Glomerular endothelial cell (primary cell): ENCODE measurements around the gene SOCS1. TPM values are rescaled to one million over a fixed set of nuclear protein-coding genes. Genes with fewer than 3 reads are reported as not detected.

ENCODE experiments used
- DNase-seq: peaks from one replicate; pipeline ENCODE4 v3.0.0-alpha.2; 2011; ENCODE audit warnings: low read depth, low spot score; ENCODE audit errors: extremely low read depth
- total RNA-seq: library from RNA; depleted of rRNA; stranded (reverse); fragments of >200 nt; gene quantifications from 2 replicates; pipeline ENCODE4 v1.2.3, GENCODE V29; 2015

The SOCS1 gene
- total RNA-seq, 1 donor from 2014 or later = 11.3 TPM

DNA sequence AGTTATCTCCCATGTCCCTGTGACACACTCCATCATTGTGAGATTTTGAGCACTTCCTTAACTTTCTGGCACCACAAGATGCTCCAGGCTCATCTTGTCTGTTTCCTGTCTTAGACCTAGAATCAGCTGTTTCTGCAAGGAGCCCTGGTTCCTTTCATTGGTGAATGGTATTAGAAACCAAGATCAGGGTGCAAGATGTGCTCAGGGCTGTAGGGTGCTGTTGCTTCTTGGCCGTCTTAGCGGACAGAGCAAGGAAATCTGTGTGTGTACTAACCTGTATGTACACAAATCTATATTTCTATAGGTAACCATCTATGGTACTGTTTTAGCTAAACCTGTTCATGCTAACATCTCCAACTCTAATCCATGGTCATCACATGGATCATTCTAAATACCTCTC, 33.2 kb upstream of the SOCS1 start:
- no peak for DNase-seq

DNA sequence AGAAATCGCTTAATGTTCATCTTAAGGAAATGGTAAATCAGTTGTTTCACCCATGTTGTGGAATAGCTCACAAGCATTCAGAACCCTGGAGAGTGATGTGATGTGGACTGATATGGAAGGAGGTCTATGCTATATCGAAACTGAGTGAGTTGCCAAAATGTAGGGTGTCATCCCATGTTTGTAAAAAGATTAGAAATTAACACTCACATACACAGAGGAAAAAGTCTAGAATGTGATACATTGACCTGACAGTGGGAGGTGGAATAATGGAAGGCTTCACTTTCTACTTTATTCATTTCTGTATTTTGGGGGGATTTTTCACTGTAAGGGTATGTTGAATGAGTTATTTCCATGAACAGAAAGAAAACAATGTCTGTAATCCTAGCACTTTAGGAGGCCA, 29.8 kb upstream of the SOCS1 start:
- no peak for DNase-seq

DNA sequence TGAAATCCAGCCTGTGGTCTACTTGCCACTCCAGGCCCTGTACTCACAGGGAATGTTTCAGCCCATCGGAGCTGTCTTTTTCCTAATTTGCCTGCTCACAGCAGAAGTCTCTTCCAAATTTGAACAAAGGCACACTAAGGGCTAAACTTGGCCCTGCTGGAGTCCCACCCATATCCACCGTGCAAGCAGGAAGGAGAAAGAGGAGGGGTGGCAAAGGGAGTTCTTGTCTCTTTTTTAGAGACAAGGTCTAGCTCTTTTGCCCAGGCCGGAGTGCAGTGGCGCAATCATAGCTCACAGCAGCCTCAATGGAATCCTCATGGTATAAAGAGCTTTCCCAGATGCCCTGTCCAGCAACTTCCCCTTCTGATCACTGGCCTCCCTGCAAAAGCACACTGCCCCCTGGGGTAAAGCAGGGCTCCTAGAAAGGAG, 27.8 kb upstream of the SOCS1 start:
- DNase-seq = no peak

DNA sequence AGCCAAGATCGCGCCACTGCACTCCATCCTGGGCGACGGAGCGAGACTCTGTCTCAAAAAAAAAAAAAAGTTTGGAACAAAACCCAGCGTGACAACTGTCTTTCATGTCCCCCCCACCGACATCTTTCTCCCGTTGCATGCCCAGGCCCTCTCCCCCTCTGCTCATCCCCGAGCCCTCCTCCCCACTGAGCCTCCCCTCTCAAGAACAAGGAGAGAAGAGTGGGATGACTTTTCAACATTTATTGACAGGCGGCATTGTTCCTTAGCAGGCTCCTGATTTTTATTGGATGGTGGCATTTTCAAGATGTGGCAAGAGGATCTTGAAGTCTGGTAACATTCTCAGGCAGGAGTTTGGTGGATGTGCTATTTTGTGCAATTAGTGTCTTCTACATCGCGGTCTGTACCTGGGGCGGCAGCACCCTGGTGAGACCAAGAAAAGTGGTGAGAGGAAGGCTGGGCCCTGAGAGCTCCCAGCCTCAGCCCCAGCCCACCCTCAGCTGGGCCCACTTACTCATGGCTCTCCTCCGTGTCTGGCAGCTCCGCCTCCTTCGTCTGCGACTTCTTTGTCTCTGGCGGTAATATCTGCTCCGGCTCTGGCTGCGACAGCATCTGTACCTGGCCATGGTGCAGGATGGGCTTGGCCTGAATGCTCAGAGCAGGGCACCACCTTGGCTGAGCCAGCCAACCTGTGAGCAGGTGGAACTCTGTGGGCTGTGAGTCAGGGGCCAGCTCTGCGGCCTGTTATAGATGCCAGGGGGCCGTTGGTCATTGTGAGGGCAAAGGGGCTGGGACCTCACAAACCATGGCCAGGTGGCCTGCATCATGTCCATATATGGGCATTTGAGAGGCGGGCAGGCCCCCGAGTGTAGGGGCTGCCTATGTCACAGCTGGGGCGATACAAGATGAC, 24.9 kb upstream of the SOCS1 start, which contains the start of gene PRM1:
TSS of gene PRM1 (minus strand) at position 715 of the 907 bp plus-strand sequence. CDS start at position 623, 92 bp downstream.
- DNase-seq = no peak

DNA sequence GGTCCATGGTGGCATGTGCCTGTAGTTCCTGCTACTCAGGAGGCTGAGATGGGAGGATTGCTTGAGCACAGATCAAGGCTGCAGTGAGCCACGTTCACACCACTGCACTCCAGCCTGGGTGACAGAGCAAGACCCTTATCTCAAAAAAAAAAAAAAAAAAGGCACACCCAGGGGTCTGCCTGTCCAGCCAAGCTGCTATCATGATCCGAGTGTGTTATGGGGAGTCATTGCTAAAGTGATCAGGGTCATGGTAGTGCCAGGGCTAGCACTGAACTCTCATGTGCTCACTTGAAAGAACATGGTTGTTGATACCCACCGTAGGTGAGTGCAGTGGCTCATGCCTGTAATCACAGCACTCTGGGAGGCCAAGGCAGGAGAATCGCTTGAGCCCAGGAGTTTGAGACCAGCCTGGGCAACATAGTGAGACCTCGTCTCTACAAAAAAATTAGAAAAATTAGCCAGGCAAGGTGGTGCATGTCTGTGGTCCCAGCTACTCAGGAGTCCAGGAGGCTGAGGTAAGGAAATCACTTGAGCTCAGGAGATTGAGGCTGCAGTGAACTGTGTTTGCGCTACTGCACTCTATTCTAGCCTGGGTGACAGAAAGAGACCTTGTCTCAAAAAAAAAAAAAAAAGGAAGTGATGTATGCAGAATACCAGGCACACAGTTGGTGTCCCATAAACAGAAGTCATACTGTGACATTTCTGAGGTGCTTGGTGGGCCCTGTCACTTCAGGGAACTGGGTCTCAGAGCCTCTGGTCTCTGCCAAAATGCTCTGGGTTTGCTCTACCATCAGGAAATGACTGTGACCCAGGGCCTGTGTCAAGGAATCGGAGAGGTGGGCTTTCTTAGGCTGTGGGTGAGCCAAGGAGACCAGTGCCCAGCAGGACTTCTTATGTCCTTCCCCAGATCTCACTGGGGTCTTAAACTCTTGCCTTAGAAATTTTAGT, 23.0 kb upstream of the SOCS1 start:
- no peak for DNase-seq

DNA sequence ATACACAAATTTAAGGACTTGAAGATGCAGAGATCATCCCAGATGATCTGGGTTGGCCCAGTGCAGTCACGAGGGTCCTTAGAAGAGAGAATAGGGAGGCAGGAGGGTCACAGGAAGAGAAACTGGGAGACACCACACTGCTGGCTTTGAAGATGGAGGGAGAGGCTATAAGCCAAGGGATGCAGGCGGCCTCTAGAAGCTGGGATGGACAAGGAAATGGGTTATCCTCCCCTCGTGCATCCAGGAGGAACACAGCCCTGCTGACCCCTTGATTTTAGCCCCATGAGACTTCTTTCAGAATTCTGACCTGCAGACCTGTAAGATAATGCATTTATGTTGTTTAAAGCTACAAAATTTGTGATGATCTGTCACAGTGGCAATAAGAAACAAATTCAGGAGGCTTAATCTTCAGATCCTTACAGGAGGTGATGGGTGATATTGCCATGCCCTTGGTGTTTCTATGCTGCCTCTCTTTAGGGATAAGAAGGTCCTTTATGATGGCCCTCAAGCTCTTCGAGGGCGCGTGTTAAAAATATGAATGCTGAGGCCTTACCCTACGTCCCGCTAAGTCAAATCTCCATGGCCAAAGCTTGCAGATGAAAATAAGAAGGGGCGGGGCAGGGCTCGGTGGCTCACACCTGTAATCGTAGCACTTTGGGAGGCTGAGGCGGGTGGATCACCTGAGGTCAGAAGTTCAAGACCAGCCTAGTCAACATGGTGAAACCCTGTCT, 21.8 kb upstream of the SOCS1 start:
- DNase-seq = no peak

DNA sequence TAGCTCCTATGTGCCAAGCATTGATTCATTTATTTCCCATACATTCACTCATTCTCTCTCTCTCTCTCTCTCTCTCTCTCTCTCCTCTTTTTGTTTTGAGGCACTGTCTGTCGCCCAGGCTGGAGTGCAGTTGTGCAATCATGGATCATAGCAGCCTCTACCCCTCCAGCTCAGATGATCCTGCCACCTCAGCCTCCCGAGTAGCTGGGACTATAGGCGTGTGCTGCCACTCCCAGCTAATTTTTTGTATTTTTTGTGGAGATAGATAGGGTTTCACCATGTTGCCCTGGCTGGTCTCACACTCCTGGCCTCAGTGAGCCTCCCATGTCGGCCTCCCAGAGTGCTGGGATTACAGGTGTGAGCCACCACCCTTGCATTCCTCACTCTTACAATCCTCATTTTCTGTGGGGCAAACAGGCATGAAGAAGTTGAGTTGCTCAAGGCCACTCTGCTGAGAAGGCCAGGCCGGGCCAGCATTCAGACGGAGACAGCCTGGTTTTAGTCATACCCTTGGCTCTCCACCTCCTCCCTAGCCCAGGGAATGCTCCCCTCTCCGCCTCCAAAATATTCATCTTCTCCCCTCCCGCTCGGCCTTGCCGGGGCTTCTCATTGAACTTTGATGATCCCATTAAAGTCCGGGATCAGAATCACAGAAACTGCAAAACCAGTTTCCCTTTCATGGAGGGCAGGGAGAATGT, 21.0 kb upstream of the SOCS1 start:
- no peak for DNase-seq

DNA sequence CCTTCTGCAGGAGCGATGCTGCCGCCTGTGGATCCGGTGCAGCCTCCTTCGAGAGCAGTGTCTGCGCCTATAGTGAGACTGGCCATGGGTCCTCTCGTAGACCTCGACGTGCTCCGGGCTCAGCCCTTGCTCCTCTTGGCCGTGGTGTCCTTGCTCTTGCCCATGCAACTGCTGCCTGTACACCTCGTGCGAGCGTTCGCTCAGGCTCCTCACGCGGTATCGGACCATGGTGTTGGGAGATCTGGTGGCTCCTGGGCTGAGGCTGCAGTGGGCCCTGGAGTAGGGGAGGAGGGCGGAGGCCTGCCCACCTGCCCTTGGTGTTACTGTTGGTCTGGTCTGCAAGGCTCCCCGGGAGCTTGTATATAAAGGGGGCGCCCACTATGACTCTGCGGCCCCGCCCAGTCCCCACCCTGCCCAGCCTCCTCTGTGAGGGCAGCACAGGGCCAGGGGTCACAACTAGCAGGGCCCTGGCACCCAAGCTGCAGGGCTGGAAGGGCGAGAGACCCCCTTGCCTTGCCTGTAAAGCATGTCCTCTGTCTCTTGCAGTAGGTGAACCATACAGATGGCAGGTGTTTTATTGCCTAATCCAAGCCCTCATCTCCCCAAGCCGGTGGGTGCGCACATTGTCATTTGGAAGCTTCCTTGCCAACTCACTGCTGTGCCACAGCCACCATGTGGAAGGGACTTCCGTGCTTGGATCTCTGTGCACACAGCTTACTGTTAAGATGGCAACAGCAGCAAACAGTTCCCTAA, 20.3 kb upstream of the SOCS1 start, which contains the start of gene PRM2:
TSS of gene PRM2 (minus strand) at position 338 of the 753 bp plus-strand sequence. CDS start at position 228, 110 bp downstream.
- DNase-seq = no peak

DNA sequence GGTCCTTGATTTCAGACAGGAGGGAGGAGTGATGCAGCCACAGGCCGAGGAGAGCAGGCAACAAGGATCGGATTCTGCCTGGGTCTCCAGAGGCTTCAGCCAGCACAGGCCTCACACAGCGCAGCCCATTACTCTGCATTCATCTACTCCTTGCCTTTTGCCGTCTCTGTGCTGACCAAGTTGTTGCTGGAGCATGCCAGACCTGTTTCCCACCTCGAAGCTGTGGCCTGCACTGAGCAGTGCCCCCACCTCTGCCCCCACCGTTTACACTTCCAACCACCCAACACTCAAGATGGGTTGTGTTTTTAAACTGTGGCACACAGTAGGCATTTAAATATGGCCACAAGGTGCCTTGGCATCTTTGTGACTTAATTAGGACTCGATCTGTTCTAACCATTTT, 19.0 kb upstream of the SOCS1 start:
- no peak for DNase-seq

DNA sequence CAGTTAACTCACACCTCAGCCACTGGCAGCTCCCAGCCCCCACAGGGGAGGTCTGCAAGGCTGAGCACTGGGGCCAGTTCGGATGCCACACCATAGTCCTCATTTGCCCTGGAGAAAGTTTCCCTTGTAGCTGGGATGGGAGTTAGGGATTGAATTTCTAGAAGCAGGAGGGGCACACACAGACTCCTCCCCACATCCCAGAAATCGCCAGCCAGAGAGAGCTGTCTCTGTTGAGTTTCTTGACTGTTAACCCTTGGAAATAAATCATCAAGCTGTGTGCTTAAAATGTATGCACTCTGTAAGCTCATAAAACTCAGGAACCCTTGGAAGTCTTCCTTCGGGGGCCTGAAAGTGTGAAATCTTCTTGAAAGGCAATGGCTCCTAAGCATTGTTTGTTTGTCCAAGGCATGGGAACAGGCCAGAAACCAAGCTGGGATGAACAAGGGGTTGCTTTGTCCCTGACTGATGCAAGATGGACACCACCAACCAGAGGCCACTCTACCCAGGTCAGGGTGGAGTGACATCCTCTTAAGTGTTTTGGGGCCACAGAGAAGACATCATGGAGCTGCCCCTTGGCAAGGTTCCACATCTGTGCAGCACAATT, 17.8 kb upstream of the SOCS1 start:
- no peak for DNase-seq

DNA sequence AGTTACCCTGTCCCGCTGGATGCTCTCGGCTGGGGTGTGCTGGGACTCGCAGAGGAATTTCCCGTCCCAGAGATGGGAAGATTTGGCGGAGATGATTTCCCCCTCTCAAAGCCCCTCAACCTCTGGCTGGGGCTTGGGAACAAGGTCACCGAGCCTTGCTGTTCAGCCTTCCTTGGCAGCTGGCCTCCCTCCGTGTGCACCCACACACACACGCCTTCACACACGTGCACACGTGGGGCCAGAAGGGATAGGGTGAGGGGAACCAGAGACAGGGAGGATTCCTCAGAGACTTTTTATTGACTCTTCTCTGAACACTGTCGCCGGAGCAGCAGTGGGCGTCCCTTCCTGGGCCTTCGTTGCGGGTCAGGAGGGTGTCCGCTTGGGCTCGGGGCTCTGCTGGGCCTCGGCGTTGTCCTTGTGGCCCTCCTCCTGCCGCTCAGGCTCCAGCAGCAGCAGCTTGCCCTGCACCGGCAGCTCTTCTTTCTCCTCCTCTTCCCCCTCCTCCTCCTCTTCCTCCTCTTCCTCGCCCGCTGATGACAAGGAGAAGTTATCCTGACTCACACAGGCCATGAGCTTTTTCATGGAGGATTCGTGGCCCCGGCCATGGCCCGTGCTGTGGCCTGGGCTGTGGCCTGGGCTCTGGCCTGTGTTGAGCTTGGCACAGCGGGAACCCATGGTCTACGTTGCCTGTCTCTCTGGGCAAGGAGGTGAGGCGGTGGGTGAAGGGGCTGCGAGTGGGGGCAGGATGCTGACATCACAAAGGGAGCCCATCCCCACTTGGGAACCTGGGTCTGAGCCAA, 17.1 kb upstream of the SOCS1 start, which contains the start of gene PRM3:
TSS of gene PRM3 (minus strand) at position 709 of the 800 bp plus-strand sequence. CDS start at position 675, 34 bp downstream.
- DNase-seq = no peak

DNA sequence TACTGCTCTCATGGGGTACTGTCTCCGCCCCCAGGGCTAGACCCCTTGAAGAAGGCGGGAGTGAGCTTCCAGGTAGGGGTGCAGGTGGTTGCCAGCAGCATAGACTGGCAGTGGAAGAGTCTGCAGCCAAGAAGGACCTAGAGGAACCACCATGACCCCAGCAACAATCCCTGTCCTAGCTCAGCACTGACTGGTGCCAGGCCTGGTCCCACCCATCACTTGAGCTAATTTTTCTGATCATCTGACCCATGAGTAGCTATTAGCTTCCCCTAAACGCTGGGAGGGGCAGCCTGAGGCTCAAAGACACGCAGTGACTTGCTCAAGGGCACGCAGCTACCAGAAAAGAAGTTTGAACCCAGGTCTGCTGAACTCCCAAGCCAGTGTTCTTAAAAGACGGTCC, 16.5 kb upstream of the SOCS1 start:
- DNase-seq = no peak

DNA sequence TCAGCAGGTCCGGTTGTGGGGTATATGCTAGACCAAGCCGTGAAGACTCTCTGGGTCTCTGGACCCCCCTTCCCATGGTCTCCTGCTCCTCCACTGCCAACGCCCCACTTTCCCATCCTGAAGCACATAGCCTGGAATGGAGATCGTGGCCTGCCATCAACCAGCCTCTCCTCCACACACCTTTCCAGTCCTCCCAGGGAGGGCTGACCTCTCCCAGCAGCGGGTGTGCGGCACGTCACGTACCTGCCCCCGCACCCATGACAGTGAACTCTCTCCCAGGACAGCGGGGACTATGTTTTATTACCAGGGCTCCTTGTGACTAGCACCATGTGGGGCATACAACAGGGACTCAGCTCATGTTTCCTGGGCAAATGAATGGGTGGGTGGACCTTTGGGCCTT, 15.6 kb upstream of the SOCS1 start:
- DNase-seq = no peak

DNA sequence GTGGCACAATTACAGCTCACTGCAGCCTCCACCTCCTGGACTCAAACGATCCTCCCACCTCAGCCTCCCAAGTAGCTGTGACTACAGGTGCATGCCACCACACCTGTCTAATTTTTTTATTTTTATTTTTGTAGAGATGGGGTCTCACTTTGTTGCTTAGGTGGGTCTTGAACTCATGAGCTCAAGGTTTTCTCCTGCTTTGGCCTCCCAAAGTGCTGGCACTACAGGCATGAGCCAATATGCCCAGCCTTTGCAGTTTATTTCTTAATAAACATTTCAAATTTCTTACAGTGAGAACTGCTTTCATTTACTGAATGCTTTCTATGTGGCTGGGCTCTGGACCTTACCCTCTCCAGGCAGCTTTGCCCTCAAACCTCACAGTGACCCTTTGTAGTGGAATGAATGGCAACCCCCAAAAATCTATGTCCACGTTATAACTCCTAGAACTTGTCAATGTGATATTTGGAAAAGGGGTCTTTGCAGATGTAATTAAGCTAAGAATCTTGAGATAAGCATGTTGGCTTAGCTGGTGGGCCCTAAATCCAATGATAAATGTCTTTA, 14.7 kb upstream of the SOCS1 start:
- DNase-seq = no peak

DNA sequence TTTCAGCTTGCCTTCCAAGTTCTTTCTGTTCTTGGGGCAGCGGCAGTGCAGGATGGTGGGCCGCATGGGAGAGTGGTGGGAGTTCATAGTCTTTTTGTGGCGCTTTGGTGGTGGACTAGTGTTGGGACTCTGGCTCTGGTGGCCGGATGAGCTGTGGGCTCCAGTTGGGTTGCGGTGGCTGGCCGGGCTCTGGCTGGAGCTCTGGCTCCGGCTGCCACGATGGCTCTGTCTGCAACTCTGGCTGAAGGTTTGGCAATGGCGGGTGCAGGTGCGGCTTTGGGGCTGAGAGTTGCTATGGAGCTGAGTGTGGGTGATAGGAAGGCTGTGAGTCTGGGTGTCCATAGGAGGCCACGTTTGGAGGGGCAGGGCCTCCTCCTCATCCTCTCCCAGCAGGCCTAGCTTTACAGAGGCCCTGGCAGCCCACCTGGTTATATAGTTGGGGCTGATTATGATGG, 12.9 kb upstream of the SOCS1 start, which contains the start of gene TNP2:
TSS of gene TNP2 (minus strand) at position 405 of the 455 bp plus-strand sequence. CDS start at position 342, 63 bp downstream.
- no peak for DNase-seq

DNA sequence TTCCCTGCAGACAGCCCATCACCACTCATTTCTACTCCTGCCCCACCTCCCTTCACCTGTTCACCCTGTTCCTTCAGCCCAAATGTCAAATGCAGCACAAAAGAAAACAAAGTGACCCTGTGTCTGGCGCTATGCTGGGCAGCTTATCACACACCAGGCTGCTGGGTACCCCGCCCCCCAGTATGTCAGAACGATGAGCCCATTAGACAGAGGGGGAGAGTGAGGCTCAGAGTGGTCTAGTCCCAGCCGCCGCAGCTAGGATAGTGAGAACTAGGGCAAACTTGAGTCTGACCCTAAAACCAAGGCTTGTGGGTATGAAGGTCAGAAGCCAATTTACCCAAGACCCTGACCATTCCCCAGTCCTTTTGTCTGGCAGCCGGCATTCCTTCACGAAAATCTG, 9.1 kb upstream of the SOCS1 start:
- DNase-seq = no peak

DNA sequence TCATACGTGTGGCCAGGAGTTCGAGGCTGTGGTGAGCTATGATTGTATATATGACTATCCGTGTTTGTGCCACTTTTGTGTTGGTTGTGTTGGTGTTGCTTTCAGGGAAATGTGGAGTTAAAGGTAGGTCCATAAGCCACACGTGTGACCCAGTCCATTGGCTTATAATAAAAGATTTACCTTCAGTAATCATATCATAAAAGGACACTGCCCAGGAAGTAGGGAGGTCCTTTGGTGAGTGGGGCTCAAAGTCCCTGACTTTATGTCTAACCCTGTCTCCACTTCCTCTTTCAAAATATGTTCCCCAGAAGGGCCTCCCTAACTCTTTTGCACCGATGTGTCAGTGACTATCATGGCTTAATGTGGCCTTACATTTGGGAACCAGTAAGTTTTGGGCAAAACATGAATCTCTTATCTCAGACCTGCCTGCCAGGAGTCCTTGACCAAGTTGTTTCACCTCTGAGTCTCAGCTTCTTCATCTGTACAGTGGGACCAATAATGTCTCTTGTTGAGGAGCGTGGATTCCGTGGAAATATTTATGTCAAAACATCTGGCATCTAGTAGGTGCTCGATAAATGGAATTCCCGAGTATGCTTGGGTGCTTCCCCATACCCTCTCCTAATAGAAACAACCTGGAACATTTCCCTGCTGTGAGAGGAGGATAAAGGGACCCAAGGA, 8.3 kb upstream of the SOCS1 start:
- DNase-seq = no peak
